T-cell (primary cell): Measurements from ENCODE around the gene ASPSCR1. TPM values are rescaled to one million over a fixed set of nuclear protein-coding genes. Genes with fewer than 3 reads are reported as not detected.

Experiments
- ATAC-seq, 4 experiments: fragments of 200-7000 bp in 3 of 4; fragments of 150-1000 bp in 1 of 4; cut with Tn5 transposase; replicated peaks in 1 of 4; 1 replicate in 3 of 4; 2 replicates in 1 of 4; pipeline ENCODE4 v1.10.0; 2021; ENCODE audit warnings: moderate library complexity in 3 of 4, mild to moderate bottlenecking in 2 of 4, moderate number of reproducible peaks in 1 of 4
- CTCF ChIA-PET, 2 donors: fragments of 300-600 bp; sonication (Branson Sonifier 250); formaldehyde crosslinking; loops; one replicate each; lab custom pipeline; 2022; ENCODE audit warnings: antibody characterized with exemption in 2 of 2; lab: Charles Lee
- POLR2A ChIA-PET, 2 donors: fragments of 300-600 bp; sonication (Branson Sonifier 250); formaldehyde crosslinking; loops; one replicate each; lab custom pipeline; 2022; ENCODE audit warnings: antibody characterized with exemption in 2 of 2; lab: Charles Lee
- DNase-seq, 35 experiments: peaks; one replicate each; pipeline versions ENCODE4 v3.0.0 to v3.0.0-alpha.2; 2013 to 2023
- H3K27ac ChIP-seq: one replicate; pipeline ENCODE4 v1.5.1; 2013; ENCODE audit warnings: low read length
- H3K27me3 ChIP-seq, 2 experiments: replicated peaks in 1 of 2; 1 replicate in 1 of 2; 2 replicates in 1 of 2; pipeline versions ENCODE4 v1.6.1 to v1.7.0; 2013; ENCODE audit warnings: low read length in 1 of 2, mixed read lengths in 1 of 2; ENCODE audit not compliant: control insufficient read depth in 2 of 2, insufficient read depth in 2 of 2; ENCODE audit errors: extremely low read depth in 1 of 2
- H3K36me3 ChIP-seq, 2 donors: 1 replicate in 1 of 2; 2 replicates in 1 of 2; pipeline versions ENCODE4 v1.6.1 to v1.7.0; 2013; ENCODE audit warnings: low read length in 1 of 2; ENCODE audit not compliant: control insufficient read depth in 2 of 2, insufficient read depth in 1 of 2; ENCODE audit errors: extremely low read depth in 1 of 2
- H3K4me1 ChIP-seq, 2 experiments: 1 replicate in 1 of 2; 2 replicates in 1 of 2; pipeline versions ENCODE4 v1.6.1 to v1.7.0; 2013; ENCODE audit warnings: low read length in 2 of 2, mixed read lengths in 1 of 2; ENCODE audit not compliant: insufficient read depth in 2 of 2, control insufficient read depth in 1 of 2; ENCODE audit errors: extremely low read depth in 1 of 2
- H3K4me3 ChIP-seq, 2 donors: 1 replicate in 1 of 2; 2 replicates in 1 of 2; pipeline versions ENCODE4 v1.5.1 to v1.7.0; 2013; ENCODE audit warnings: mild to moderate bottlenecking in 2 of 2, low read length in 1 of 2, moderate library complexity in 1 of 2; ENCODE audit not compliant: control insufficient read depth in 1 of 2; ENCODE audit errors: extremely low read depth in 1 of 2
- H3K9me3 ChIP-seq: 2 replicates; pipeline ENCODE4 v1.7.0; 2013
- H3K27ac Mint-ChIP-seq, 2 donors: one replicate each; pipeline ENCODE4 v1.8.0; 2020 to 2021; ENCODE audit warnings: mild to moderate bottlenecking in 2 of 2, mixed read lengths in 2 of 2
- H3K27me3 Mint-ChIP-seq, 2 donors: one replicate each; pipeline ENCODE4 v1.8.0; 2021 to 2022; ENCODE audit warnings: mixed read lengths in 2 of 2
- H3K36me3 Mint-ChIP-seq: one replicate; pipeline ENCODE4 v1.8.0; 2021; ENCODE audit warnings: mixed read lengths
- H3K4me1 Mint-ChIP-seq, 3 donors: one replicate each; pipeline ENCODE4 v1.8.0; 2020 to 2022; ENCODE audit warnings: mixed read lengths in 3 of 3, mild to moderate bottlenecking in 1 of 3
- H3K4me3 Mint-ChIP-seq, 3 donors: one replicate each; pipeline ENCODE4 v1.8.0; 2020 to 2022; ENCODE audit warnings: mild to moderate bottlenecking in 3 of 3, mixed read lengths in 3 of 3, moderate library complexity in 3 of 3
- H3K9me3 Mint-ChIP-seq, 3 donors: one replicate each; pipeline ENCODE4 v1.8.0; 2020 to 2022; ENCODE audit warnings: mixed read lengths in 3 of 3
- WGBS: methylation state at CpG from one replicate; pipeline ENCODE4 v1.1.5; 2013; ENCODE audit warnings: missing lambda C conversion rate; ENCODE audit not compliant: insufficient coverage; 5-methylcytosine and 5-hydroxymethylcytosine counted together
- total RNA-seq, 35 experiments: library from RNA in 6 of 35; stranded (reverse) in 6 of 35; fragments of 120-200 nt in 1 of 35; gene quantifications; one replicate each; pipeline versions ENCODE4 v1.2.1 to v1.2.4 and lab custom pipeline; 2013 to 2026

Gene ASPSCR1
- total RNA-seq, 5 donors from 2014 or later (not counting 1 experiment from before 2014, with no cell fraction given), result 34.6 to 49.7 (median 44.9) TPM

DNA sequence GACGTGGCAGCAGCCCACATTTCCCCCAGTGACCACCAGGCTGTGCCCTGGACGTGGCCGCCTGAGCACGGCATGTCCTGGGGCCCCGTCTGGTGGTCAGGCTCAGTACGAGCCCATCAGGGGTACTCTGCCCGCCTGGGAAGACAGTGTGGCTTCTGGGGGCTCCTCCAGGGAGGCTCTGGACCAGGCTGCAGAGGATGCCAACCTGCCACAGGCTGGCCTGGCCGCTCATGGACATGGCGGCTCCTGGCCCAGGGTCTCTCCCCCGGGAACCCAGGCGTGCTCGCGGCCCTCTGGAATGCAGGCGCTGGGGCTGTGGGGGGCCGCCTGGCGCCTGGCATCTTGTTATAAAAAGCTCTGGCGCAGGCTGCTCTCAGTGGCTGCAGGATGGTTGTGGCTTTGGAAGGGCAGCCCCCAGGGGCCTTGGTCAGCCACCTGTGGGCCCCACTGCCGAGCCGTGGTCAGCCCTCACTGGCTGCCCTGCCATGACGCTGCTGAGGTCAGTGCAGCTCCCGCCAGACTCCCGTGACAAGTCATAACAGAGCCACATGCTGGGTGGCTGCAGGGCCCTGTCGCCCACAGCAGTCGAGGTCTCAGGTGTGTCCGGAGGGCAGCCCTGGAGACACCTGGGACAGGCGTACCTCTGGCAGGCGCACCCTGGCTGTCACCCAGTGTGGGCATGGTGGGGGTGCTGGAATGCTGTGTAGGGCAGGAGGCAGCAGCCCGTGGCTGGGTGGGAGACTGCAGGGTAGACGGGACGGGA, 30.2 kb downstream of the ASPSCR1 start:
- Histone ChIP-seq H3K4me3 (no peak overlapping the region), H3K27ac (no peak overlapping the region), H3K9me3 (no peaks in the 10 kb centered on the region), H3K4me1 (no peaks in the 10 kb centered on the region), H3K27me3 (no peaks in the 10 kb centered on the region), H3K36me3 (peaks cover 0 to 4% of the 10 kb centered on the region in 2 donors)
- 91% methylated on average over 30 of the region's 30 CpGs for WGBS
- DNase-seq (no peak), ATAC-seq (no peak)
- ChIA-PET POLR2A (no interaction called here), CTCF (interaction anchor here in 1 of 2 donors (0.7 kb wide), 1 partner anchor 196 kb away, joined by 3 read pairs; no protein-coding TSS in a partner anchor)
- Mint-ChIP-seq H3K36me3 (no peaks in the 10 kb centered on the region), H3K9me3 (no peaks in the 10 kb centered on the region), H3K27me3 (no peaks in the 10 kb centered on the region), H3K27ac (no peak overlapping the region), H3K4me1 (no peaks in the 10 kb centered on the region), H3K4me3 (no peak overlapping the region)

DNA sequence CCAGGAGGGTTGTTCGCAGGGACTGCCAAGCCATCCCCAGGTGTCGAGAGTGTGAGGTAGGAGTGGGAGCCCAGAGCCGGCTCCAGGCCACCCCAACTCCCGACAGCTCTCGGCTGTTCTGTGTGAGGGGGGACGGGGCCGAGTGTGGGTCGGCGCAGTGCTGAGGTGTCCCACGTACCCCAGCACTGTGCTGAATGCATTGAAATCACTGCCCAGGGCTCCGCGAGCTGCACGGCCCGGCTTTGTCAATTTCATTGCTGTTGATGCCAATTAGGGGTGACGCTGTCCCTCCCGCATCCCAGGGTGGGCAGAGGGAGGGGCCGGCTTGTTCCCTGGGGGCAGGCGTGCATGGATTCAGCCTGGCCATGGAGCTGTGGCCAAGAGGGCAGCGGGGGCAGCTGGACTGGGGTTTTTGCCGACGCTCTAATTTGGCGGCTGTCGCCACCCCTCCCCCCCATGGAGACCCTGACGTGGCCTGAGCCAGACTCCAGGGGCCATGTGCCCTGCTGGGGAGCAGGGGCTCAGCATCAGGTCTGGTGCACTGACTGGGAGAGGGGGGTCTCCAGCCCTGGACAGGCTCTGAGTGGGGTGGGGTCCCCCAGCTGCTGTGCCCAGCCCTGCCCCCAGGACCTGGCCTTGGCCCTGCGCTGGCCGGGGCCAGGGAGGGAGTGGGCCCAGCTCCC, 31.0 kb downstream of the ASPSCR1 start:
- H3K9me3 Mint-ChIP-seq, result no peaks in the 10 kb centered on the region
- H3K4me1 Mint-ChIP-seq, result no peaks in the 10 kb centered on the region
- peaks cover 0 to 4% of the 10 kb centered on the region in 2 donors for H3K36me3 ChIP-seq
- ChIA-PET POLR2A (no interaction called here), CTCF (interaction anchor here in 1 of 2 donors (0.7 kb wide), 1 partner anchor 195 kb away, joined by 3 read pairs; no protein-coding TSS in a partner anchor)
- no peaks in the 10 kb centered on the region for H3K36me3 Mint-ChIP-seq
- no peak overlapping the region for H3K27ac ChIP-seq
- DNase-seq, result no peak
- ATAC-seq, result no peak
- no peaks in the 10 kb centered on the region for H3K27me3 Mint-ChIP-seq
- no peaks in the 10 kb centered on the region for H3K4me1 ChIP-seq
- H3K4me3 Mint-ChIP-seq, result no peak overlapping the region
- WGBS, result 96% methylated on average over 23 of the region's 26 CpGs
- H3K4me3 ChIP-seq, result no peak overlapping the region
- H3K9me3 ChIP-seq, result no peaks in the 10 kb centered on the region
- no peak overlapping the region for H3K27ac Mint-ChIP-seq
- H3K27me3 ChIP-seq, result no peaks in the 10 kb centered on the region

DNA sequence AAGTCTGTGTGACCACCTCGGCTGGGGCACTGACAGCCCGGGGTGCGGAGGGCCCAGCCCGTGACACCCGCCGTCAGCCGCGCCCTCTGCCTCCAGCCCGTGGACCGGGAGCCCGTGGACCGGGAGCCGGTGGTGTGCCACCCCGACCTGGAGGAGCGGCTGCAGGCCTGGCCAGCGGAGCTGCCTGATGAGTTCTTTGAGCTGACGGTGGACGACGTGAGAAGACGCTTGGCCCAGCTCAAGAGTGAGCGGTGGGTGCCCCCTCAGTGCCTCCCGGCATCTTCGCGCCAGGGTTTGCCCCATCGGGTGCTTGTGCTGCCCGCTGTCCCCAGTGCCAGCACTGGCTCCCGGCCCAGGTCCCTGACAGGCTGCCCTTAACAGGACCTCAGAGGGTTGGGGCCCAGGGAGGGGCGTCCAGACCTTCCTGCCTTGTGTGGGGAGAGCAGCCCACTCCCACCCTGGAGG, 31.5 kb downstream of the ASPSCR1 start:
- WGBS, result 93% methylated on average over 27 of the region's 28 CpGs
- DNase-seq, result no peak
- CTCF ChIA-PET, result no interaction called here
- H3K4me1 ChIP-seq, result no peaks in the 10 kb centered on the region
- H3K27me3 ChIP-seq, result no peaks in the 10 kb centered on the region
- POLR2A ChIA-PET, result no interaction called here
- H3K36me3 Mint-ChIP-seq, result no peaks in the 10 kb centered on the region
- H3K27me3 Mint-ChIP-seq, result no peaks in the 10 kb centered on the region
- no peak overlapping the region for H3K4me3 Mint-ChIP-seq
- H3K36me3 ChIP-seq, result peaks cover 0 to 4% of the 10 kb centered on the region in 2 donors
- no peaks in the 10 kb centered on the region for H3K4me1 Mint-ChIP-seq
- no peaks in the 10 kb centered on the region for H3K9me3 Mint-ChIP-seq
- no peak for ATAC-seq
- H3K9me3 ChIP-seq, result no peaks in the 10 kb centered on the region
- H3K4me3 ChIP-seq, result no peak overlapping the region
- no peak overlapping the region for H3K27ac Mint-ChIP-seq
- H3K27ac ChIP-seq, result no peak overlapping the region

DNA sequence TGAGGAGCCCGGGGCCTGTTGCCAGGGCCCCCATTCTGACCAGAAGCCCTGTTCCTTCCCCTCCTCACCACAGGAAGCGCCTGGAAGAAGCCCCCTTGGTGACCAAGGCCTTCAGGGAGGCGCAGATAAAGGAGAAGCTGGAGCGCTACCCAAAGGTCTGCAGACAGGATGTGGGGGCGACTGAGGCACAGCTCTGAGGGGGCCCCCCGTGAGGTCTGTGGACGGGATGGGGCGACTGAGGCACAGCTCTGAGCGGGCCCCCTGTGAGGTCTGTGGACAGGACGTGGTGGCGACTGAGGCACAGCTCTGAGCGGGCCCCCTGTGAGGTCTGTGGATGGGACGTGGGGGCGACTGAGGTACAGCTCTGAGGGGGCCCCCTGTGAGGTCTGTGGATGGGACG, 32.0 kb downstream of the ASPSCR1 start:
- Histone ChIP-seq H3K36me3 (peaks cover 0 to 4% of the 10 kb centered on the region in 2 donors), H3K9me3 (no peaks in the 10 kb centered on the region), H3K4me3 (no peak overlapping the region), H3K27ac (no peak overlapping the region), H3K4me1 (no peaks in the 10 kb centered on the region), H3K27me3 (no peaks in the 10 kb centered on the region)
- ChIA-PET POLR2A (no interaction called here), CTCF (interaction anchor here in 1 of 2 donors (0.7 kb wide), 1 partner anchor 11 kb away, joined by 5 read pairs; no protein-coding TSS in a partner anchor)
- Mint-ChIP-seq H3K36me3 (no peaks in the 10 kb centered on the region), H3K27me3 (no peaks in the 10 kb centered on the region), H3K27ac (no peak overlapping the region), H3K9me3 (no peaks in the 10 kb centered on the region), H3K4me3 (no peak overlapping the region), H3K4me1 (no peaks in the 10 kb centered on the region)
- WGBS, result 66% methylated on average over 12 of the region's 15 CpGs
- no peak for DNase-seq
- no peak for ATAC-seq

DNA sequence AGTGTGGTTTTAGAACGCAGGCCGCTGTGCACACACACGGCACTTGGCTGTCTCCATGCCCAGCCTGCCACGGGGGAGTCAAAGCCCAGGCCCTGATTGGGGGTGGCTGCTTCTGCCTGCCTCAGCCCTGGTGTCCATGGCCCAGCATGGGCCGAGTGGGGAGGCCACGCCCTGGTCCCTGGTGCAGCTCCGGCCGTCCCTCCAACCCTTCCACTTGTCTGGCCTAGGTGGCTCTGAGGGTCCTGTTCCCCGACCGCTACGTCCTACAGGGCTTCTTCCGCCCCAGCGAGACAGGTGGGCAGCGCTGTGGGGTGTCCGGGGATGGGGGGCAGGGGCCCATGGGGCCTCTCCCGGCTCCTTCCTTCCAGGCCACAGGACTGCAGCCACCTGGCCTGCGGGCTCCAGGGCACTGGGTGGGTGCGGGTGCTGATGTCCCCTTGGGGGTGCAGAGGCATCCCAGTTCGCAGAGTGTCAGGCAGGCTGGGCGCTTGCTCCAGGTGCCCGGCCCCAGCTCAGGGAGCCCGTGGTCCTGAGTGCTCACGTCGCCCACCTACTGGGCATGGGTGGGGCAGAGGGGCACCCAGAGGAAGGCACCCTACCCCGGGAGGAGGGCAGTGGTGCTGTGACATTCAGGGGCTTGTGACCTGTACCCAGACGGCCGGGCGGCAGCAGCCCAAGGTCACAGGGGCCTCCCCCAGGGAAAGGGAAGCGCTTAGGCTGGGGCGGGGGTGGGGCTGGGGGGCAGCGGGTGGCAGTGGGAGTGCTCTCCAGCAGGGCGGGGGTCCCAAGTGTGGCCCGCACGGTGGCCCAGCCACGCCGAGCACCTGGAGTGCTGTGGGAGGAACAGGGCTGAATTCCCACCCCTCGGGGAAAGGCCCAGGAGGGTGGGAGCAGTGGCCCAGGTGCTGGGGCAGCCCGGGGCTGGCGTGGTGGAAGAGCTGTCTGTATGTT, 33.4 kb downstream of the ASPSCR1 start:
- H3K36me3 Mint-ChIP-seq, result no peaks in the 10 kb centered on the region
- no peaks in the 10 kb centered on the region for H3K4me1 Mint-ChIP-seq
- Histone ChIP-seq H3K27me3 (no peaks in the 10 kb centered on the region), H3K27ac (no peak overlapping the region), H3K9me3 (no peaks in the 10 kb centered on the region), H3K36me3 (peaks cover 0 to 4% of the 10 kb centered on the region in 2 donors), H3K4me3 (no peak overlapping the region), H3K4me1 (no peaks in the 10 kb centered on the region)
- H3K9me3 Mint-ChIP-seq, result no peaks in the 10 kb centered on the region
- H3K4me3 Mint-ChIP-seq, result no peak overlapping the region
- DNase-seq, result no peak
- H3K27ac Mint-ChIP-seq, result no peak overlapping the region
- no peaks in the 10 kb centered on the region for H3K27me3 Mint-ChIP-seq
- CTCF ChIA-PET, result interaction anchor here in 1 of 2 donors (0.7 kb wide), 1 partner anchor 539 kb away, joined by 7 read pairs; no protein-coding TSS in a partner anchor
- POLR2A ChIA-PET, result no interaction called here
- 88% methylated on average over 17 of the region's 39 CpGs for WGBS
- ATAC-seq, result no peak
